H9 (cell line): ENCODE measurements around the gene SRC. TPM values are rescaled to one million over a fixed set of nuclear protein-coding genes. Genes with fewer than 3 reads are reported as not detected.

Experiments
- DNase-seq: peaks from one replicate; pipeline ENCODE4 v3.0.0-alpha.2; 2017
- H2AFZ ChIP-seq: one replicate; pipeline ENCODE4 v1.6.1; 2013; ENCODE audit warnings: mild to moderate bottlenecking, low read length, control low read depth, moderate library complexity
- H2AK5ac ChIP-seq: 2 replicates; pipeline ENCODE4 v1.6.1; 2013; ENCODE audit warnings: low read length, control low read depth, mixed read lengths; ENCODE audit not compliant: insufficient read length
- H2BK120ac ChIP-seq: one replicate; pipeline ENCODE4 v1.6.1; 2013; ENCODE audit warnings: low read depth, mild to moderate bottlenecking, low read length, control low read depth, inconsistent platforms; ENCODE audit not compliant: poor library complexity, severe bottlenecking
- H2BK12ac ChIP-seq: 2 replicates; pipeline ENCODE4 v1.6.1; 2013; ENCODE audit warnings: low read length, control low read depth, mixed read lengths, low read depth; ENCODE audit not compliant: insufficient read length
- H2BK15ac ChIP-seq: 2 replicates; pipeline ENCODE4 v1.6.1; 2013; ENCODE audit warnings: low read depth, low read length, control low read depth
- H2BK20ac ChIP-seq: one replicate; pipeline ENCODE4 v1.6.1; 2013; ENCODE audit warnings: low read depth, mild to moderate bottlenecking, low read length, control low read depth, inconsistent platforms; ENCODE audit not compliant: poor library complexity, severe bottlenecking
- H2BK5ac ChIP-seq: 2 replicates; pipeline ENCODE4 v1.6.1; 2013; ENCODE audit warnings: low read length, control low read depth, mixed read lengths; ENCODE audit not compliant: insufficient read length
- H3K14ac ChIP-seq: 2 replicates; pipeline ENCODE4 v1.6.1; 2013; ENCODE audit warnings: low read length, control low read depth; ENCODE audit not compliant: insufficient read depth
- H3K18ac ChIP-seq: 2 replicates; pipeline ENCODE4 v1.6.1; 2013; ENCODE audit warnings: low read depth, mild to moderate bottlenecking, mixed read lengths, low read length, control low read depth; ENCODE audit not compliant: insufficient read length
- H3K23ac ChIP-seq: 2 replicates; pipeline ENCODE4 v1.6.1; 2013; ENCODE audit warnings: low read length, control low read depth, mixed read lengths, low read depth; ENCODE audit not compliant: insufficient read length
- H3K23me2 ChIP-seq: 2 replicates; pipeline ENCODE4 v1.6.1; 2013; ENCODE audit warnings: low read depth, mild to moderate bottlenecking, mixed read lengths, low read length, control low read depth; ENCODE audit not compliant: insufficient read length, poor library complexity, severe bottlenecking
- H3K27ac ChIP-seq: 2 replicates; pipeline ENCODE4 v1.5.1; 2013; ENCODE audit warnings: low read length, control low read depth, mixed read lengths, low read depth; ENCODE audit not compliant: insufficient read length
- H3K27me3 ChIP-seq: 2 replicates; pipeline ENCODE4 v1.6.1; 2013; ENCODE audit warnings: low read length, control low read depth, inconsistent platforms; ENCODE audit not compliant: insufficient read depth
- H3K4ac ChIP-seq: 2 replicates; pipeline ENCODE4 v1.6.1; 2013; ENCODE audit warnings: low read depth, mild to moderate bottlenecking, control low read depth, inconsistent platforms, low read length, moderate library complexity
- H3K4me1 ChIP-seq: 2 replicates; pipeline ENCODE4 v1.6.1; 2013; ENCODE audit warnings: low read length, control low read depth, inconsistent platforms; ENCODE audit not compliant: insufficient read depth
- H3K4me2 ChIP-seq: 2 replicates; pipeline ENCODE4 v1.6.1; 2013; ENCODE audit warnings: low read length, control low read depth, mixed read lengths; ENCODE audit not compliant: insufficient read length, insufficient read depth
- H3K56ac ChIP-seq: 2 replicates; pipeline ENCODE4 v1.6.1; 2013; ENCODE audit warnings: low read depth, mild to moderate bottlenecking, mixed read lengths, low read length, control low read depth; ENCODE audit not compliant: insufficient read length
- H3K79me1 ChIP-seq: 2 replicates; pipeline ENCODE4 v1.6.1; 2013; ENCODE audit warnings: low read depth, mild to moderate bottlenecking, moderate library complexity, low read length, control low read depth, inconsistent platforms; ENCODE audit not compliant: insufficient read depth, poor library complexity, severe bottlenecking
- H3K79me2 ChIP-seq: 2 replicates; pipeline ENCODE4 v1.6.1; 2013; ENCODE audit warnings: low read length, control low read depth, inconsistent platforms; ENCODE audit not compliant: insufficient read depth
- H3K9ac ChIP-seq: 2 replicates; pipeline ENCODE4 v1.6.1; 2013; ENCODE audit warnings: low read length, control low read depth, mixed read lengths; ENCODE audit not compliant: insufficient read length; ENCODE audit errors: extremely low read depth
- H3K9me3 ChIP-seq: one replicate; pipeline ENCODE4 v1.6.1; 2013; ENCODE audit warnings: low read depth, low read length, inconsistent platforms; ENCODE audit not compliant: control insufficient read depth
- H3T11ph ChIP-seq: one replicate; pipeline ENCODE4 v1.6.1; 2013; ENCODE audit warnings: mild to moderate bottlenecking, low read length, control low read depth, inconsistent platforms
- H4K20me1 ChIP-seq: one replicate; pipeline ENCODE4 v1.6.1; 2013; ENCODE audit not compliant: control insufficient read depth, insufficient read length, insufficient read depth
- H4K5ac ChIP-seq: 2 replicates; pipeline ENCODE4 v1.6.1; 2013; ENCODE audit warnings: low read depth, mild to moderate bottlenecking, mixed read lengths, low read length, control low read depth; ENCODE audit not compliant: insufficient read length
- H4K8ac ChIP-seq: replicated peaks from 2 replicates; pipeline ENCODE4 v1.6.1; 2013; ENCODE audit warnings: low read length, control low read depth, mixed read lengths, low read depth; ENCODE audit not compliant: insufficient read length
- H4K91ac ChIP-seq: 2 replicates; pipeline ENCODE4 v1.6.1; 2013; ENCODE audit warnings: low read depth, mild to moderate bottlenecking, moderate library complexity, mixed read lengths, low read length, control low read depth; ENCODE audit not compliant: insufficient read length
- H3K27ac Mint-ChIP-seq, 3 experiments: 2 replicates in 2 of 3; 3 replicates in 1 of 3; pipeline ENCODE4 v1.8.0; 2020 to 2021; ENCODE audit warnings: mixed read lengths in 3 of 3, mild to moderate bottlenecking in 1 of 3, moderate library complexity in 1 of 3
- H3K27me3 Mint-ChIP-seq: 2 replicates; pipeline ENCODE4 v1.8.0; 2021; ENCODE audit warnings: low read depth, mild to moderate bottlenecking, moderate library complexity, mixed read lengths
- H3K36me3 Mint-ChIP-seq, 3 experiments: 2 replicates in 2 of 3; 3 replicates in 1 of 3; pipeline ENCODE4 v1.8.0; 2020 to 2021; ENCODE audit warnings: low read depth in 3 of 3, mixed read lengths in 3 of 3; ENCODE audit not compliant: insufficient read depth in 1 of 3
- H3K4me1 Mint-ChIP-seq, 2 experiments: 2 replicates each; pipeline ENCODE4 v1.8.0; 2020; ENCODE audit warnings: mixed read lengths in 2 of 2
- H3K4me3 Mint-ChIP-seq, 2 experiments: 2 replicates in 1 of 2; 3 replicates in 1 of 2; pipeline ENCODE4 v1.8.0; 2020 to 2021; ENCODE audit warnings: mild to moderate bottlenecking in 2 of 2, mixed read lengths in 2 of 2, moderate library complexity in 1 of 2
- H3K9me3 Mint-ChIP-seq, 2 experiments: 2 replicates in 1 of 2; 3 replicates in 1 of 2; pipeline ENCODE4 v1.8.0; 2020; ENCODE audit warnings: mild to moderate bottlenecking in 2 of 2, mixed read lengths in 2 of 2, moderate library complexity in 1 of 2
- WGBS: extraction: QIAGEN DNeasy Blood & Tissue Kit; methylation state at CpG from one replicate; pipeline ENCODE4 v1.1.7; 2013; ENCODE audit warnings: missing lambda C conversion rate, low lambda C conversion rate, mixed read lengths; ENCODE audit not compliant: insufficient read length; ENCODE audit errors: extremely low coverage; 5-methylcytosine and 5-hydroxymethylcytosine counted together
- total RNA-seq: library from RNA; stranded (reverse); gene quantifications from 2 replicates; pipeline ENCODE4 v1.2.1, GENCODE V29; 2021
- TF ChIP-seq, protein P1 (sequence below): fragments of 200-600 bp; sonication (generic); conservative IDR thresholded peaks from 3 replicates; pipeline ENCODE4 v1.8.0; 2021; ENCODE audit warnings: antibody characterized with exemption, mild to moderate bottlenecking

Gene SRC
- total RNA-seq, 1 experiment from 2014 or later, result 44.5 TPM

DNA sequence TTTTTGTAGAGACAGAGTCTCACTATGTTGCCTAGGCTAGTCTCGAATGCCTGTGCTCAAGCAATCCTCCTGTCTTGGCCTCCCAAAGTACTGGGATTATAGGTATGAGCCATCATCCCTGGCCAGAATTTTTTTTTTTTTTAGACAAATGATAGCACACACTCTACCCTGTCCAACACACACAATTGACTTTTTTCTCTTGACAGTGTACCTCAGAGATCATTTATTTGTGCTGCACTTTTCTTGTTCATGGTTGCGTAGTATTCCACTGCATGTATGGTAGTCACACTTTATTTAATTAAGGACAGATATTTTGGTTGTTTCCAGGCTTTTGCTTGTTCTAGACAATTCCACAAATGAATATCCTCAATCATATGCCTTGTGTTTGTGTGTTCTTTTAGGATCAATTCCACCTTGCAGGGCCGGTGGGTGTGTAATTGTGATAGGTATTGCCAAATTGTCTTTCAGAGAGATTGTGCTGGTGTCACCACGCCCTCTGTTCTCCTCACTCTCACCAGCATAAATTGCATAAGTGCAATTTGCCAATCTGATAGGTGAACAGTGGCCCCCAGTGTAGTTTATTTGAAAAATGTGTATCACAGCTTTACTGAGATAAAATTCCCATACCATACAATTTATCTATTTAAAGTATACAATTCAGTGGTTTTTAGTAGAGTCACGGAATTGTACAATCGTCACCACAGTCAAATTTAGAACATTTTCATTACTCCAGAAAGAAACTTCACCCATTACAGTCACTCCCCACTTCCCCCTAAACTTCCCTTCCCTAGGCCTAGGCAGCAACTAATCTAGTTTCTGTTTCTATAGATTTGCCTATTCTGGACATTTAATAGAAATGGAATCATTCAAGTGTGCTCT lies 20.1 kb downstream of the SRC start:
- Histone ChIP-seq H4K8ac (no peak overlapping the region), H2BK5ac (no peak overlapping the region), H4K91ac (no peak overlapping the region), H3K18ac (no peak overlapping the region), H3K4me2 (no peak overlapping the region), H2BK20ac (no peak overlapping the region), H3K4ac (no peak overlapping the region), H3K9ac (no peak overlapping the region), H2AFZ (no peak overlapping the region), H2BK120ac (no peak overlapping the region), H3K9me3 (no peaks in the 10 kb centered on the region), H3K14ac (no peak overlapping the region), H3K23ac (no peak overlapping the region), H3K4me1 (no peaks in the 10 kb centered on the region), H3T11ph (no peak overlapping the region), H3K27ac (no peak overlapping the region), H3K27me3 (no peaks in the 10 kb centered on the region), H2AK5ac (no peak overlapping the region), H2BK12ac (no peak overlapping the region), H4K5ac (no peak overlapping the region), H3K23me2 (no peaks in the 10 kb centered on the region), H2BK15ac (no peak overlapping the region), H3K79me1 (no peaks in the 10 kb centered on the region), H3K56ac (no peak overlapping the region), H3K79me2 (no peaks in the 10 kb centered on the region), H4K20me1 (no peaks in the 10 kb centered on the region)
- WGBS, result no CpG with 5 or more reads among the region's 6 CpGs
- no peaks in the 10 kb centered on the region for H3K27me3 Mint-ChIP-seq
- H3K9me3 Mint-ChIP-seq, result no peaks in the 10 kb centered on the region; a peak in 1 of 5 replicates
- TF ChIP-seq, protein P1, sequence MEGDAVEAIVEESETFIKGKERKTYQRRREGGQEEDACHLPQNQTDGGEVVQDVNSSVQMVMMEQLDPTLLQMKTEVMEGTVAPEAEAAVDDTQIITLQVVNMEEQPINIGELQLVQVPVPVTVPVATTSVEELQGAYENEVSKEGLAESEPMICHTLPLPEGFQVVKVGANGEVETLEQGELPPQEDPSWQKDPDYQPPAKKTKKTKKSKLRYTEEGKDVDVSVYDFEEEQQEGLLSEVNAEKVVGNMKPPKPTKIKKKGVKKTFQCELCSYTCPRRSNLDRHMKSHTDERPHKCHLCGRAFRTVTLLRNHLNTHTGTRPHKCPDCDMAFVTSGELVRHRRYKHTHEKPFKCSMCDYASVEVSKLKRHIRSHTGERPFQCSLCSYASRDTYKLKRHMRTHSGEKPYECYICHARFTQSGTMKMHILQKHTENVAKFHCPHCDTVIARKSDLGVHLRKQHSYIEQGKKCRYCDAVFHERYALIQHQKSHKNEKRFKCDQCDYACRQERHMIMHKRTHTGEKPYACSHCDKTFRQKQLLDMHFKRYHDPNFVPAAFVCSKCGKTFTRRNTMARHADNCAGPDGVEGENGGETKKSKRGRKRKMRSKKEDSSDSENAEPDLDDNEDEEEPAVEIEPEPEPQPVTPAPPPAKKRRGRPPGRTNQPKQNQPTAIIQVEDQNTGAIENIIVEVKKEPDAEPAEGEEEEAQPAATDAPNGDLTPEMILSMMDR, result no peak
- no peak overlapping the region for H3K27ac Mint-ChIP-seq
- no peak for DNase-seq
- H3K4me1 Mint-ChIP-seq, result no peaks in the 10 kb centered on the region
- peaks cover 17 to 44% (median 42%) of the 10 kb centered on the region in 3 experiments for H3K36me3 Mint-ChIP-seq
- no peak overlapping the region for H3K4me3 Mint-ChIP-seq
